ENCODE results near the gene WNT9B.
"Not testable (repeated sequence)": the region's sequence is repeated elsewhere in the genome, so short reads cannot be mapped to it uniquely, and the experiment has no call there.

The WNT9B gene

DNA sequence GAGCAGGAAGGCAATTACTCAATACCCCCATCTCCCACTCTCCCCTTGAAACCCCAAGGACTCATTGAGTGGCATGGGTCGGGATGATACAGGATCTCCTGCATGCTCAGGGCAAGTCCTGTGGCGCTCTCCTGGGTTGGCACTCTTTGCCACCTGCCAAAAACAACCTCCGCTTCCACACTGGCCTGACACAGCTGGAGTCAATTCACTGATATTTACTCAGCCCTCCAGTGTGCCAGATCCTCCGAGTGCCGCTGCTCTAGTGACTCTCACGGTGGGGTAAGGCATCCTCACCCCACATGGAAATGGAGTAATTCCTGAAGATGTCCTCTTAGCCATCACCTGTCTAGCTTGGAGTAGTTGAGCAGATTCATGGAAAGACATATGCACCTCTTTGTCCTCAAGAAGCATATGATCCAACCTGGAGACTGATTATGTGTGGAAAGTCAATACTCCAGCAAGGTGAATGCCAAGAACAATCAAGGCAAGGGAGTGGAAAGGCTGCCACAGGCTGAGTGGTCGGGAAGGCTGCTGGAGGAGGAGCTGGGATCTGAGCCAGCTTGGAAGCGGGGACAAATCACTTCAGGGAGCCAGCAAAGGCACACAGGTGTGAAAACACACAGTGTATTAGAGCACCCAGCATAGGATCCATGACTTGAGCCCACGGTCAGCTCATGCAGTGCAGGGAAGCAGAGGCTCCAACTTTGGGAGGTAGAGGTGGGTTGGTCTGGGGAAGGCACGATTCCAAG is 59.0 kb downstream of the WNT9B start:
- no peak for DNase-seq (ENCODE audit: low spot score)

- DNase-seq (ENCODE audit: low spot score), result no peak
Measured at GRCh38 chr17:46911311-46911710, 59.9 kb downstream of the WNT9B start.

GRCh38 chr17:46915596-46915995 is 64.2 kb downstream of the WNT9B start:
- DNase-seq (ENCODE audit: low spot score), result no peak

DNA sequence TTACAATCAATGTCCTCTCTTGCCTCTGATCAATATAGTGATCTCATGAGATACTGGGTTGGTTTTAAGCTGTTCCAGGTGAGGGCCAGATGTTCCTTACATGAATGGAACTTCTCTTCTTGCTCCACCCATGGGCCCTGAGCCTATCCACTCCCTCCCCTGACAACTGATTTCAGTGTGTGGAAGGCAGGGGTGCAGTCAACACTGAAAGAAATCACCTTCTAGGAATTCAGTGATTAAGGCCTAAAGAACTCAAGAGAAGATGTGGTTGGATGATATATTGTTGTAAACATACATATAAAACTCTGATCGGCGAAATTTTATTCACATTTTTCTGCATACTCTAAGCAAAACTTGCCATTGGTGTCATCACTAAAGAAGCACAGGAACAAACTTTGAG is 64.8 kb downstream of the WNT9B start:
- DNase-seq (ENCODE audit: low spot score), result no peak

GRCh38 chr17:46916623-46917022 is 65.2 kb downstream of the WNT9B start:
- DNase-seq (ENCODE audit: low spot score), result no peak

- no peak for DNase-seq (ENCODE audit: low spot score)
Measured at GRCh38 chr17:46917041-46917440, 65.7 kb downstream of the WNT9B start.

DNA sequence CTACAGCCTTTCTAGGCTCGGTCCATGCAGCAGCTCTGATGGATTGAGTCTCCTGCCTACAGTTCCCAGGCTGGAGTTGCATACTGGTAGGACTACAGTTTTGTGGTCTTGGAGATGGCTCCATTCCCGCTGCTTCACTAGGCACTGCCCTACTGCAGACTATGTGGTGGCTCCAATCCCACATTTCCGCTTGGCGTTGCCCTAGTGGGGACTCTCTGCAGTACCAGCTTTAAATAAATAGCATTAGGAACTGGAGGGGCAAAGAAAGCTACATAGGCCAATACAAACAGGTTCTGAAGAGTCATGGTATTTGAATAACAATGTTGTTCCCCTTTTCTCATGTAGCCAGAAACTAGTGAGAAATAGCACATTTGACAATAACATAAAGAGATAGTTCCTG is 66.1 kb downstream of the WNT9B start:
- DNase-seq (ENCODE audit: low spot score), result no peak

DNA sequence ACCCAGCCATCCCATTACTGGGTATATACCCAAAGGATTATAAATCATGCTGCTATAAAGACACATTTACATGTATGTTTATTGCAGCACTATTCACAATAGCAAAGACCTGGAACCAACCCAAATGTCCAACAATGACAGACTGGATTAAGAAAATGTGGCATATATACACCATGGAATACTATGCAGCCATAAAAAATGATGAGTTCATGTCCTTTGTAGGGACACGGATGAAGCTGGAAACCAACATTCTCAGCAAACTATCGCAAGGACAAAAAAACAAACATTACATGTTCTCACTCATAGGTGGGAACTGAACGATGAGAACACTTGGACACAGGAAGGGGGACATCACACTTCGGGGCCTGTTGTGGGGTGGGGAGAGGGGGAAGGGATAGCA is 70.6 kb downstream of the WNT9B start:
- not testable (repeated sequence) for DNase-seq (ENCODE audit: low spot score)

- DNase-seq (ENCODE audit: low spot score), result no peak
Measured at GRCh38 chr17:46922487-46922803, 71.1 kb downstream of the WNT9B start.

DNA sequence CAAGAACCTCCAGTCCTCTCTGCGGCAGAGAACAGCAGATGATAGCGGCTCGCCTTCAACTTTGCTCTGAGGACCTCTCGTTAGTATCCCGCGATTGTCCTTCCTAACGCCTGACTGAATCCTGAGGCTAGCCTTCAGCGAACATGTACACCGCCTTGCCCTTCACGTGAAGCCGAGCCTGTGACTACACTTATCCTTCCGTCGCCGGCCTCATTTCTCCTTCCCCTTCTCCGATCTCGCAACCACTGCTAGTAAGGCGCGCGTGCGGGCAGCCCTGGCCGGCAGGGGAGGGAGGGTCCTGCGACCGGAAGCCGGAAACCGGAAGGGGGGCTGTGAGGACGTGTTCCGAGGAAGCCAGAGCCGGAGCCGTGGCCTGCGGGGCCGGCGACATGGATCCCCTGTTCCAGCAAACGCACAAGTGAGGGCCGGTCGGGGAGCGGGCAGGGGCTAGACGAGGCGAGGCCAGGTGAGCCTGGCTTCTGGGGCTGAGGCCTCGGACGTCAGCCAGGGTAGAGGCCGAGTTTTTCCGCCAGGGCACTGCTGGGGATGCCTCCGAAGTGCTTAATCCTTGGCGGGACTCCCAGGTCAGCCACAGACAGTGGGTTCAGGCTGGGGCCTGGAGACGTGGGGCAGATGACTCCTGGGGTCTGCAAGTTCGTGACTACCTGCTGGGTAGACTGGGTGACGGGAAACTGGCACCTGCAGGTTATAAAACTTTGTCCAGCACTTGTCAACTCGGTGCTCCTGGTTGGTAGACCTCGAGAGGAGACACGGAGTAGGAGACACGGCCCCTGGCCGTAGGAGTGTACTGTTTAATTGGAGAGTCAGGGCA is 71.6 kb downstream of the WNT9B start, which contains the start of gene GOSR2:
Gene GOSR2 (plus strand): TSS at position 357 of the 832 bp plus-strand sequence. CDS start 33 bp downstream, at position 390.
- DNase-seq (ENCODE audit: low spot score), result peak; percentile 90

DNA sequence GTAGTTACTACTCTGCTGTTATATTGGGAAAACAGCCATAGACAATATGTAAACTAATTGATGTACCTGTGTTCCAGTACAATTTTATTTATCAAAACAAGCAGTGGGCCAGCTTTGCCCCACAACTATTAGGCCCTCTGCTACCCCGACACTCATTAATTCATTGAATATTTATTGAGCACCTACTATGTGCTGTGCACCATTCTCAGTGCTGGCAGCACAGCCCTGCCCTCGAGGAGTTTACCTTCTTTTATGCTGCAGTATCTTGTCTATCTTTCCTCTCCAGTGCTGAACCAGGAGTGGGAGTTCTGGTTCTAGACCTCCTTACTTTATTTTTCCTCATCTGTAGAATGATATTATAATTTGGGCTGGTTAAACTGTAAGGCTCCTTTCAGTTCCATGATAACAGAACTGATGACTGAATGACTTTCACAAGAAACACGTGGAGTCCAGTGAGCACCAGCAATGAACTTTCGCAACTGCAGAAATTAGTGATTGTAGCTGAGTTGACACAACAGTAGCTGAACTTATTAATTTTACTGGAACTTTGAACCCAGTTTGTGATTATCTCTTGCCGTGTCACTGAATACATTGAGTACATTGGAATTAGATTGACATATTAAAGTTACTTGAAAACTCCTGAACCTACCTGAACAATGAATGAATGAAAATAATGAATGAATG is 73.9 kb downstream of the WNT9B start:
- DNase-seq (ENCODE audit: low spot score), result no peak

DNA sequence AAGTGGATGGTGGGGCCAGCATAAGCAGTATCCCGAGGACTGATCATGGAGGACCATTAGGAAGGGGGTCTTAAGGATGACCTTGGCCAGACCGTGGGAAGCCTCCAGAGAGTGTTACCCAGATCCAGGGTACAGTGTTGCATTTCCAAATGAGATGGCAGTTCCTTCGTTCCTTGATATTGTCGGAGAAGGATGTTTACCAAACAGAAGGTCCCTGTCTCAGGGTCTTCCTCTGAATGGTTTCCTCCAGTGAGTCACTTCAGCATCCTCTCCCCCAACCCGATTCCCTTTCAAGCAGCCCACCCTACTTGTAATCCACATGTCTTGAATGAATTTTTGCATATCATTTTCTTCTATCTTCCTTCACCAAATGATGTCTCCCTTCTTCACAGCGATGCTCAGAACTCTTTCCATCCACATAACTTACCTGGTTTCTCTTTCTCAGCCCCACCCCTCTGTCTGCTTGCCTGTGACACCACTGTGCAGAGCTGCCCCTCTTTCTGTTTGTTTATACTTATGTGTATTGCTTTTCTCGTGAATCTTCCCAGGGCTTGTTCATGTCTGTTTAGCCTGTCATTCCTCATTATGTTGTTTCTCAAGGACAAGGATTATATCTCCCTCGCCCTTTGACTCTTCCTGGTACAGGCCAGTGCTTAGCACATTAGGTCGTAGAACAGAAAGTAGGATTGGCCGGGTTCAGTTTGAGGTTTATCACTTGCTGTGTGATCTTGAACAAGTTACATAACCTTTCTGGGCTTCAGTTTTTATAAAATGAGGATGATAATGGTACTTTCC is 77.3 kb downstream of the WNT9B start:
- DNase-seq (ENCODE audit: low spot score), result no peak

GRCh38 chr17:46929413-46929812 is 78.0 kb downstream of the WNT9B start:
- no peak for DNase-seq (ENCODE audit: low spot score)

DNA sequence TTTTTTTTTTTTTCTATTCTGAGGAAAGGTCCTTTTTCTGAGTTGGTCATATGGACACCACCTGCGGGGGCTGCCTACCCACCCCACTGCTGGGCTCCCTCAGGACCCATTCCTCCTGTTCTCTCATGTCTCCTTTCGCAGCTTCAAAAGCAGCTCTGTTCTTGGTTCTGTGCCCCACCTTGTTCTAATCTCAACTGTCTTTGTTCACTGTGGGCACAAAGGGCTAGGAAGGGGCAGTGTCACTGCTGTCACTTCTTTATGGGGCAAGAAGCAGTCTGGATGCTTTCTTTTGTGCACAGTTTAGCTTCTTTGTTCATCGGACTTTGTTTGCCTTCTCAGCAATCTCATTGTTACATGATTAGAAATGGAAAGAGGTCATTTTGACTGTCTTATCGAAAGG is 78.7 kb downstream of the WNT9B start:
- no peak for DNase-seq (ENCODE audit: low spot score)

DNA sequence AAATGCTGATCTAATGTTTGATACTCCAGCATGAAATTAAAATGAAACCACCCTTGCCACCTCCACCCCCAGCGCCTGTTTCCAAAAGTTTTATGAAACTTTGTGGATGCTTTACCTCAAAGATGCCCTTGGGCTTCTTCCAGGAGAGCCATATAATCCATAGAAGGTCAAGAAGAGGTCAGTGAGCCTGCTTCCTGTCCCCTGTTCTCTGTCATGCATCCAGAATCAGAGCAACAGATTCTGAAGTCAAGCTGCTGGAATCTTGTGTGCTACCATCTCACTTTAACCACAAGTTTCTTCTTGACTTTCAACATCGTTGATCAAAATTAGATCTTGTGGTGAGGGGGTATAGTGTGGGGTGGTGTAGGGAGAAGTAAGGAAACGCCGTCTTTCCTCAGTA is 80.2 kb downstream of the WNT9B start:
- DNase-seq (ENCODE audit: low spot score), result no peak

- no peak for DNase-seq (ENCODE audit: low spot score)
Measured at GRCh38 chr17:46935658-46936266, 84.4 kb downstream of the WNT9B start.
